H1 (cell line): Measurements from ENCODE around the gene PDE4B. TPM values are rescaled to one million over a fixed set of nuclear protein-coding genes. Genes with fewer than 3 reads are reported as not detected.

ENCODE experiments used
- CTCF ChIA-PET: fragments of 300-600 bp; sonication (Branson Sonifier 250); formaldehyde crosslinking; loops from one replicate; lab custom pipeline; 2021; ENCODE audit not compliant: partially characterized antibody; lab: Charles Lee
- POLR2A ChIA-PET: fragments of 300-600 bp; sonication (Branson Sonifier 250); formaldehyde crosslinking; loops from one replicate; lab custom pipeline; 2021; ENCODE audit warnings: inconsistent platforms; ENCODE audit not compliant: partially characterized antibody; lab: Charles Lee
- DNase-seq, 2 experiments: peaks; one replicate each; pipeline versions ENCODE4 v3.0.0 to v3.0.0-alpha.2; 2010 to 2022; ENCODE audit warnings: low spot score in 2 of 2, low read depth in 1 of 2, mixed read lengths in 1 of 2
- FAIRE-seq: peaks from 2 replicates; lab custom pipeline; 2011; peaks lifted over from hg19 to GRCh38; lab: Jason Lieb, UNC
- H2AFZ ChIP-seq: 2 replicates; pipeline ENCODE4 v1.8.1; 2012; ENCODE audit warnings: low read length, inconsistent platforms
- H2AK5ac ChIP-seq: 2 replicates; pipeline ENCODE4 v1.6.1; 2013; ENCODE audit warnings: low read depth, low read length
- H2BK120ac ChIP-seq: replicated peaks from 2 replicates; pipeline ENCODE3; 2013; ENCODE audit warnings: low read depth, low read length, inconsistent platforms
- H2BK12ac ChIP-seq: 2 replicates; pipeline ENCODE4 v1.6.1; 2013; ENCODE audit warnings: low read depth, low read length
- H2BK15ac ChIP-seq: 2 replicates; pipeline ENCODE4 v1.6.1; 2013; ENCODE audit warnings: low read length
- H2BK20ac ChIP-seq: 2 replicates; pipeline ENCODE4 v1.6.1; 2013; ENCODE audit warnings: low read length
- H2BK5ac ChIP-seq: 2 replicates; pipeline ENCODE4 v1.6.1; 2013; ENCODE audit warnings: low read depth, low read length
- H3K14ac ChIP-seq: 2 replicates; pipeline ENCODE4 v1.6.1; 2013; ENCODE audit warnings: inconsistent platforms; ENCODE audit not compliant: insufficient read length
- H3K18ac ChIP-seq: 2 replicates; pipeline ENCODE4 v1.6.1; 2013; ENCODE audit warnings: low read length; ENCODE audit errors: extremely low read depth
- H3K23ac ChIP-seq: 2 replicates; pipeline ENCODE4 v1.6.1; 2013; ENCODE audit warnings: inconsistent platforms; ENCODE audit not compliant: insufficient read length
- H3K23me2 ChIP-seq: 2 replicates; pipeline ENCODE4 v1.6.1; 2013; ENCODE audit warnings: low read depth, low read length
- H3K27ac ChIP-seq: 2 replicates; pipeline ENCODE4 v1.6.1; 2011; ENCODE audit warnings: low read depth, low read length, inconsistent platforms
- H3K27me3 ChIP-seq, 4 experiments: replicated peaks in 1 of 4; 1 replicate in 1 of 4; 2 replicates in 3 of 4; pipeline versions ENCODE4 v1.6.1 to v1.8.1; 2011 to 2013; ENCODE audit warnings: low read length in 3 of 4, mild to moderate bottlenecking in 3 of 4, inconsistent platforms in 2 of 4, mixed read lengths in 2 of 4, moderate library complexity in 1 of 4; ENCODE audit not compliant: control insufficient read depth in 3 of 4, insufficient read depth in 3 of 4; ENCODE audit errors: extremely low read depth in 1 of 4
- H3K36me3 ChIP-seq, 4 experiments: 2 replicates each; pipeline versions ENCODE4 v1.6.1 to v1.8.1; 2011 to 2013; ENCODE audit warnings: mild to moderate bottlenecking in 4 of 4, low read length in 3 of 4, moderate library complexity in 2 of 4, control low read depth in 1 of 4, inconsistent platforms in 1 of 4; ENCODE audit not compliant: insufficient read depth in 4 of 4, control insufficient read depth in 2 of 4
- H3K4ac ChIP-seq: replicated peaks from 2 replicates; pipeline ENCODE3; 2013; ENCODE audit warnings: low read length, low read depth, mixed read lengths, inconsistent platforms; ENCODE audit not compliant: insufficient read length
- H3K4me1 ChIP-seq, 4 experiments: replicated peaks in 1 of 4; 1 replicate in 1 of 4; 2 replicates in 3 of 4; pipeline versions ENCODE4 v1.6.1 to v1.8.1; 2011 to 2013; ENCODE audit warnings: low read length in 3 of 4, inconsistent platforms in 2 of 4, mixed read lengths in 1 of 4; ENCODE audit not compliant: insufficient read depth in 4 of 4, control insufficient read depth in 3 of 4
- H3K4me2 ChIP-seq, 2 experiments: 2 replicates each; pipeline versions ENCODE4 v1.6.1 to v1.8.1; 2011 to 2013; ENCODE audit warnings: low read depth in 2 of 2, low read length in 2 of 2, control low read depth in 1 of 2, inconsistent platforms in 1 of 2, mild to moderate bottlenecking in 1 of 2; ENCODE audit not compliant: insufficient read depth in 1 of 2
- H3K4me3 ChIP-seq, 4 experiments: fragments of 200-600, 300-600 bp in 1 of 4; sonication (generic), shearing (Covaris generic), sonication (Bioruptor Twin) in 1 of 4; 2 replicates each; pipeline versions ENCODE4 v1.5.1 to v1.8.1; 2011 to 2016; ENCODE audit warnings: low read length in 4 of 4, low read depth in 3 of 4, control low read depth in 2 of 4, inconsistent platforms in 2 of 4, mild to moderate bottlenecking in 2 of 4, mixed read lengths in 1 of 4, moderate library complexity in 1 of 4; ENCODE audit not compliant: insufficient read depth in 2 of 4; ENCODE audit errors: extremely low read depth in 1 of 4
- H3K56ac ChIP-seq: replicated peaks from 2 replicates; pipeline ENCODE3; 2013; ENCODE audit warnings: low read depth, mild to moderate bottlenecking, mixed read lengths, low read length, inconsistent platforms; ENCODE audit not compliant: insufficient read length
- H3K79me1 ChIP-seq: 2 replicates; pipeline ENCODE4 v1.6.1; 2013; ENCODE audit warnings: low read depth, low read length, control low read depth
- H3K79me2 ChIP-seq, 2 experiments: 2 replicates each; pipeline versions ENCODE4 v1.6.1 to v1.8.1; 2012 to 2013; ENCODE audit warnings: low read length in 2 of 2, mild to moderate bottlenecking in 2 of 2, inconsistent platforms in 1 of 2; ENCODE audit not compliant: insufficient read depth in 2 of 2, control insufficient read depth in 1 of 2
- H3K9ac ChIP-seq, 4 experiments: replicated peaks in 1 of 4; 1 replicate in 1 of 4; 2 replicates in 3 of 4; pipeline versions ENCODE4 v1.6.1 to v1.8.1; 2011 to 2013; ENCODE audit warnings: low read depth in 3 of 4, low read length in 3 of 4, control low read depth in 2 of 4, mild to moderate bottlenecking in 2 of 4, moderate library complexity in 2 of 4, inconsistent platforms in 1 of 4; ENCODE audit errors: extremely low read depth in 1 of 4
- H3K9me3 ChIP-seq, 2 experiments: 2 replicates each; pipeline versions ENCODE4 v1.6.1 to v1.8.1; 2012 to 2013; ENCODE audit warnings: mild to moderate bottlenecking in 2 of 2, moderate library complexity in 2 of 2, control low read depth in 1 of 2, inconsistent platforms in 1 of 2, low read depth in 1 of 2, low read length in 1 of 2, mixed read lengths in 1 of 2; ENCODE audit not compliant: insufficient read depth in 2 of 2
- H4K20me1 ChIP-seq, 2 experiments: replicated peaks in 1 of 2; 2 replicates each; pipeline versions ENCODE3 to v1.8.1; 2011 to 2013; ENCODE audit warnings: inconsistent platforms in 2 of 2, low read length in 2 of 2, mild to moderate bottlenecking in 1 of 2; ENCODE audit not compliant: insufficient read depth in 2 of 2, control insufficient read depth in 1 of 2
- H4K5ac ChIP-seq: 2 replicates; pipeline ENCODE4 v1.6.1; 2013; ENCODE audit warnings: low read length, low read depth, mixed read lengths, inconsistent platforms; ENCODE audit not compliant: insufficient read length
- H4K8ac ChIP-seq: 2 replicates; pipeline ENCODE4 v1.8.0; 2013; ENCODE audit warnings: mild to moderate bottlenecking, moderate library complexity, low read length, inconsistent platforms; ENCODE audit not compliant: insufficient read depth; ENCODE audit errors: extremely low read depth
- H4K91ac ChIP-seq: replicated peaks from 2 replicates; pipeline ENCODE3; 2013; ENCODE audit warnings: low read length, mixed read lengths, inconsistent platforms; ENCODE audit not compliant: insufficient read length
- BRCA1 ChIP-seq: IDR thresholded peaks from 2 replicates; pipeline ENCODE4 v1.6.1; 2012; ENCODE audit warnings: low read depth, low read length, improper control_type of control experiment
- CTBP2 ChIP-seq: IDR thresholded peaks from 2 replicates; pipeline ENCODE4 v1.7.0; 2011; ENCODE audit warnings: borderline replicate concordance, mild to moderate bottlenecking, moderate library complexity, mixed read lengths, low read length; ENCODE audit not compliant: insufficient read depth, insufficient read length
- GABPA ChIP-seq: IDR thresholded peaks from 2 replicates; pipeline ENCODE4 v1.6.1; 2011; ENCODE audit warnings: mild to moderate bottlenecking, low read length, moderate library complexity, borderline replicate concordance; ENCODE audit not compliant: insufficient read depth
- KDM4A ChIP-seq: IDR thresholded peaks from one replicate; pipeline ENCODE4 v1.7.1; 2012; ENCODE audit warnings: low read depth, mild to moderate bottlenecking, moderate library complexity, low read length, inconsistent platforms; ENCODE audit not compliant: severe bottlenecking
- MAX ChIP-seq: IDR thresholded peaks from 2 replicates; pipeline ENCODE4 v1.6.1; 2012; ENCODE audit warnings: inconsistent platforms
- RAD21 ChIP-seq, 2 experiments: IDR thresholded peaks in 1 of 2; conservative IDR thresholded peaks in 1 of 2; 2 replicates each; pipeline ENCODE4 v1.6.1; 2011; ENCODE audit warnings: low read depth in 2 of 2, low read length in 2 of 2, improper control_type of control experiment in 1 of 2, inconsistent platforms in 1 of 2, mild to moderate bottlenecking in 1 of 2, moderate library complexity in 1 of 2
- SIX5 ChIP-seq: IDR thresholded peaks from 2 replicates; pipeline ENCODE4 v1.6.1; 2011; ENCODE audit warnings: mild to moderate bottlenecking, low read depth, low read length
- SP4 ChIP-seq: IDR thresholded peaks from 2 replicates; pipeline ENCODE4 v1.6.1; 2012; ENCODE audit warnings: low read length, inconsistent platforms
- TAF1 ChIP-seq: IDR thresholded peaks from 2 replicates; pipeline ENCODE4 v1.6.1; 2011; ENCODE audit warnings: mild to moderate bottlenecking, low read depth, low read length
- TCF12 ChIP-seq: IDR thresholded peaks from 2 replicates; pipeline ENCODE4 v1.6.1; 2011; ENCODE audit warnings: low read depth, mild to moderate bottlenecking, low read length
- WGBS, 2 experiments: shearing (Covaris generic) in 1 of 2; methylation state at CpG; one replicate each; pipeline versions ENCODE4 v1.1.6 to v1.1.7; 2013 to 2015; ENCODE audit warnings: low lambda C conversion rate in 2 of 2, mixed read lengths in 2 of 2, inconsistent platforms in 1 of 2, low coverage in 1 of 2, missing lambda C conversion rate in 1 of 2; ENCODE audit not compliant: insufficient replicate concordance in 2 of 2, insufficient coverage in 1 of 2, insufficient read length in 1 of 2; ENCODE audit errors: extremely low coverage in 1 of 2, missing lambda C conversion rate in 1 of 2; 5-methylcytosine and 5-hydroxymethylcytosine counted together
- polyA plus RNA-seq, 7 experiments: library from polyadenylated mRNA; depleted of rRNA in 3 of 7; stranded (reverse) in 5 of 7; unstranded in 2 of 7; fragments of >200 nt in 5 of 7; fragments of 200-250 nt in 2 of 7; gene quantifications; 1 replicate in 5 of 7; 2 replicates in 1 of 7; 4 replicates in 1 of 7; pipeline versions ENCODE4 v1.2.1 to v1.2.3, GENCODE V29; 2011 to 2013; ENCODE audit warnings: missing spikeins in 2 of 7, mixed read lengths in 2 of 7
- total RNA-seq: library from RNA; stranded (reverse); fragmentation: NEBNext Ultra II Directional; extraction: Animal tissue kit (Norgen Biotek cat#: 25700); gene quantifications from 2 replicates; pipeline ENCODE4 v1.2.1, GENCODE V29; 2021

The PDE4B gene
- total and polyA plus RNA-seq, 2 of the 8 experiments (the other 6 are each of a cell fraction or from before 2014, with no cell fraction given): 5.0 to 15.1 TPM

- Histone ChIP-seq H3K14ac (no peak overlapping the region), H3K27me3 (no peaks in the 10 kb centered on the region), H3K9me3 (no peaks in the 10 kb centered on the region), H3K9ac (no peak overlapping the region), H2BK15ac (no peak overlapping the region), H3K4me2 (no peak overlapping the region), H3K4me3 (no peak overlapping the region), H3K79me2 (no peaks in the 10 kb centered on the region), H3K4me1 (no peaks in the 10 kb centered on the region), H3K36me3 (no peaks in the 10 kb centered on the region), H4K5ac (no peak overlapping the region), H3K23me2 (no peaks in the 10 kb centered on the region), H2AFZ (no peak overlapping the region), H4K8ac (no peak overlapping the region), H3K18ac (no peak overlapping the region), H4K91ac (no peak overlapping the region), H3K27ac (no peak overlapping the region), H2BK120ac (no peak overlapping the region), H3K79me1 (no peaks in the 10 kb centered on the region), H3K56ac (no peak overlapping the region), H2BK20ac (no peak overlapping the region), H2BK5ac (no peak overlapping the region), H3K23ac (no peak overlapping the region), H4K20me1 (no peaks in the 10 kb centered on the region), H3K4ac (no peak overlapping the region), H2AK5ac (no peak overlapping the region), H2BK12ac (no peak overlapping the region)
- WGBS, 2 experiments: 92% methylated on average over 9 of the region's 9 CpGs; no CpG with 5 or more reads in 1 of the 2 experiments
- CTCF ChIA-PET: interaction anchor here (0.6 to 18.4 kb wide), 8 partner anchors 14 to 402 kb away, joined by 3 to 273 read pairs (median 3); no protein-coding TSS in a partner anchor
- DNase-seq (no peak), FAIRE-seq (no peak)
- POLR2A ChIA-PET: no interaction called here
- no peak for TF ChIP-seq BRCA1
- TF ChIP-seq KDM4A: no peak
- no peak for TF ChIP-seq TCF12
- no peak for TF ChIP-seq GABPA
- no peak for TF ChIP-seq SP4
- no peak for TF ChIP-seq SIX5
- no peak for TF ChIP-seq MAX
- TF ChIP-seq TAF1: no peak
- TF ChIP-seq RAD21 (IDR thresholded peaks at IDR 0.05 in 1 of 2, conservative IDR thresholded peaks at IDR 0.05 in 1 of 2; ENCODE audit: low read depth in 2 of 2, low read length in 2 of 2): no peak
- TF ChIP-seq CTBP2: no peak
Measured at GRCh38 chr1:66246351-66247269, 453.9 kb downstream of the PDE4B start.
